Measurements from ENCODE around the gene LINC01488.

DNA sequence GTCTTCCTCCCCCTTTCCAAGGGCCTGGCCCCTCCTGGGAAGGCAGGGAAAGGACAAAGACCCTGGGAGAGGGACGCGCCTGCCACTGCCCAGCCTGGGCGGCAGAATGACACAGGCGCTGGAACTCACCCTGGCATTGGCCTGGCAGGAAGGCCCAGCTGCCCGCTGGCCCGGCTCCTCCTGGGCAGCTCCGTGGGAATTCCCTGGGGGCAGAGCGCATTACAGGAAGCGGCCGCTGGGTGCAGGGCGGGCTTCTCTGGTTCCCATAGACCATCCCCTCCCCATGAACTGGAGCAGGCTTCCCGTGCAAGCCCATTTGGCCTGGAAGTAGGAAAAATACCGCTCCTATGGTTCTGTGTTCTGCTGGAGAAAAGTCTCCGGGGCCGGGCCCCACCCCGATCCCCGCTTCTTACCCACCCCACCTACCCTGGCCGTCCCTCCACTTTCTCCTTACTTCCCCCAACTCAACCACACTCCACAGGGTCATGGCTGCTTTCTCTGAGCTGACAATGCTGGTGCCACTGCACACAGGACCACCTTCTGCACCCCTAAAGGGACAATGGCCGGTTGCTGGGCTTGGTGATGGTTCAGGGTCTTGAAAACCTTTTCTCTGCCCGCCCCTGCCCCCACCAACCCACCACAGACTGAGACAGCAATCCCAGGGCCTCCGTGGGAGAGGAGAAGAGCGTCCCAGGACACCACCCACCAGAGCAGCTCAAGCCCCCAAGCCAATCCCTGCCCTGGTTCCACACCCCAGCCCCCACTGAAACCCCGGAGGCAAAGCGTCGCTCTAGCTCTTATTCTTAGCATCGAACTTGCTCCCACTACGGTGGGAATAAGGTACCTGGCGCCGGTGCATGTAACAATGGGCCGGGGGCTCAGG, 58.9 kb downstream of the LINC01488 start:
- no peak for TF ChIP-seq GATA2 (CRISPR knock-in tag; IDR thresholded peaks at IDR 0.05)
- TF ChIP-seq, protein P1, sequence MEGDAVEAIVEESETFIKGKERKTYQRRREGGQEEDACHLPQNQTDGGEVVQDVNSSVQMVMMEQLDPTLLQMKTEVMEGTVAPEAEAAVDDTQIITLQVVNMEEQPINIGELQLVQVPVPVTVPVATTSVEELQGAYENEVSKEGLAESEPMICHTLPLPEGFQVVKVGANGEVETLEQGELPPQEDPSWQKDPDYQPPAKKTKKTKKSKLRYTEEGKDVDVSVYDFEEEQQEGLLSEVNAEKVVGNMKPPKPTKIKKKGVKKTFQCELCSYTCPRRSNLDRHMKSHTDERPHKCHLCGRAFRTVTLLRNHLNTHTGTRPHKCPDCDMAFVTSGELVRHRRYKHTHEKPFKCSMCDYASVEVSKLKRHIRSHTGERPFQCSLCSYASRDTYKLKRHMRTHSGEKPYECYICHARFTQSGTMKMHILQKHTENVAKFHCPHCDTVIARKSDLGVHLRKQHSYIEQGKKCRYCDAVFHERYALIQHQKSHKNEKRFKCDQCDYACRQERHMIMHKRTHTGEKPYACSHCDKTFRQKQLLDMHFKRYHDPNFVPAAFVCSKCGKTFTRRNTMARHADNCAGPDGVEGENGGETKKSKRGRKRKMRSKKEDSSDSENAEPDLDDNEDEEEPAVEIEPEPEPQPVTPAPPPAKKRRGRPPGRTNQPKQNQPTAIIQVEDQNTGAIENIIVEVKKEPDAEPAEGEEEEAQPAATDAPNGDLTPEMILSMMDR (IDR thresholded peaks at IDR 0.05): no peak
- TF ChIP-seq FOXM1 (IDR thresholded peaks at IDR 0.05; ENCODE audit: low read depth): no peak
- TF ChIP-seq POLR2AphosphoS5 (IDR thresholded peaks at IDR 0.05; ENCODE audit: low read depth, low read length): no peak
- TF ChIP-seq, protein P2, sequence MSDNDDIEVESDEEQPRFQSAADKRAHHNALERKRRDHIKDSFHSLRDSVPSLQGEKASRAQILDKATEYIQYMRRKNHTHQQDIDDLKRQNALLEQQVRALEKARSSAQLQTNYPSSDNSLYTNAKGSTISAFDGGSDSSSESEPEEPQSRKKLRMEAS (IDR thresholded peaks at IDR 0.05; ENCODE audit: low read depth): no peak
- no peak for TF ChIP-seq RAD21 (IDR thresholded peaks at IDR 0.05; ENCODE audit: low read length)
- no peak for TF ChIP-seq TAF1 (IDR thresholded peaks at IDR 0.05; ENCODE audit: borderline replicate concordance, low read depth, low read length)
- TF ChIP-seq SMC3 (IDR thresholded peaks at IDR 0.05; ENCODE audit: low read depth, low read length): no peak
